Activated naive CD4-positive, alpha-beta T cell treated with anti-CD3 and anti-CD28 coated beads, Interleukin-2, amount 50 U/mL, for 72 hours (primary cell): ENCODE data around the gene MAP4K4. TPM values are rescaled to one million over a fixed set of nuclear protein-coding genes. Genes with fewer than 3 reads are reported as not detected.
"Not testable (repeated sequence)": the region's sequence is repeated elsewhere in the genome, so short reads cannot be mapped to it uniquely, and the experiment has no call there.

Source experiments
- ATAC-seq, 2 donors: fragments of 150-1000 bp; cut with Tn5 transposase; 2 replicates each; pipeline ENCODE4 v1.10.0; 2021; ENCODE audit warnings: mild to moderate bottlenecking in 2 of 2, moderate library complexity in 2 of 2
- DNase-seq, 2 donors: peaks; one replicate each; pipeline ENCODE4 v3.0.0; 2021 to 2022; ENCODE audit warnings: low spot score in 2 of 2
- H3K27ac Mint-ChIP-seq, 2 donors: one replicate each; pipeline ENCODE4 v1.8.0; 2022; ENCODE audit warnings: mild to moderate bottlenecking in 2 of 2, mixed read lengths in 2 of 2
- H3K36me3 Mint-ChIP-seq, 2 donors: one replicate each; pipeline ENCODE4 v1.8.0; 2022; ENCODE audit warnings: mixed read lengths in 2 of 2
- H3K9me3 Mint-ChIP-seq, 2 donors: one replicate each; pipeline ENCODE4 v1.8.0; 2022; ENCODE audit warnings: mixed read lengths in 2 of 2
- total RNA-seq, 2 donors: library from RNA; stranded (reverse); gene quantifications; one replicate each; pipeline ENCODE4 v1.2.3, GENCODE V29; 2022

The MAP4K4 gene
- total RNA-seq, 2 donors from 2014 or later = 82.9 to 94.3 TPM

DNA sequence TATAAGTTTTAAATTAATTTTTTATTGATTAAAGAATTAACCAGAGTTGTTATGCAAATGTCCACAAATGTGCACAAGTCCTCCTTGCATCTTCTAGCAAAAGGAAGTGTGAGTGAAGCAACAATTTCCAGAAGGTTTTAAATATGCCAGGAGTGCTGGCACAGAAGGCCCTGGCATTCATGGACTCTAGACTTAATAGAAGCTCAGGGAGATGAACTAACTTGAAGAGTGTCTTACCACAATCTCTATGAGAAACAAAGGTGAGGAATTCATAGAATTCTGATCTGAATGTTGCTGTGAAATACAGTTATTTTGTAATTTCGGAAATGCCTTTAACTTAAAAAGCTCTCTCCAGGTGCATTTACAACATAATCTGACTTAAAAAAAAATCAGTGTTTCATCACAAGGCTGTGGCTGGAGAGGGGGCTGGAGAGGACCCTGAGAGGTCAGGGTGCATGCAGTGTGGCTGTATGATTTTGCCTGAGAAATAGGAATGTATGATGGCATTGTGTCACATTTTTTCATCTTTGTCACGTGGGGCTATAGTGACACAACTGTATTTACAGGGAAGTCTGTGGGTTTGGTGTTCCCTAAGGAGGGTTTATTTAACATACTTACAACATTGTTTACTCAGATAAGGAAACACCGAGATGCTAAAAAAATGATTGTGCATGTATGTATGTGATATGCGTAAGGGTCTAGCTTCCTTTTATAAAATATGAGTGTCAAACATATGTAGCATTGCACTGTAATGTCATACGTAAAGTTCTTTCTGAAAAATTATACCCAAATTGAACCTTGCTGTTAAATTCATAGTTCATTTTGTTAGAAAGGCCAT lies 66.2 kb downstream of the MAP4K4 start:
- Mint-ChIP-seq H3K9me3 (peaks cover 0 to 4% of the 10 kb centered on the region in 2 donors), H3K27ac (no peak overlapping the region), H3K36me3 (peaks cover 0 to 6% of the 10 kb centered on the region in 2 donors)
- ATAC-seq (peak in 1 of 2 donors; percentile 54), DNase-seq (no peak)

DNA sequence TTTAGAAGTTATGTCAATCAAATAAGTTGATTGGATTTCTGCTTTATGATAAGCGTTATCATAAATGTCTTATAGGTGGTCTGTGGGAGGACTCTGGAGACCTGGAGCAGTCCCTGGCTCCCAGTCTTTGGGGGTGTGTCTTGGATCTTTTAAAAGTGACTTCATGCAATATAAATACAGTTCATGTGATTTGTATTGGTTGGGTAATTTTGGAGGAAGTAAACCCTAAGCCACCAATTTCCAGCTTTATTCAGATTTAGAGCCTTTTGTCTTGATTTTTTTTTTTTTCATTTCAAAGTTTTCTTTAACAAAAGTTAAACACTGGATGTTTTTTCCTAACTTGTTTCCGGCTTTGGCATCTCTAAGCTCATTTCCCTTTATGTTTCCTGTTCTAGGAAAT lies 68.8 kb downstream of the MAP4K4 start:
- peaks cover 0 to 12% of the 10 kb centered on the region in 2 donors for H3K36me3 Mint-ChIP-seq
- H3K9me3 Mint-ChIP-seq = peaks cover 0 to 1% of the 10 kb centered on the region in 2 donors
- H3K27ac Mint-ChIP-seq = no peak overlapping the region
- DNase-seq (no peak), ATAC-seq (no peak)

DNA sequence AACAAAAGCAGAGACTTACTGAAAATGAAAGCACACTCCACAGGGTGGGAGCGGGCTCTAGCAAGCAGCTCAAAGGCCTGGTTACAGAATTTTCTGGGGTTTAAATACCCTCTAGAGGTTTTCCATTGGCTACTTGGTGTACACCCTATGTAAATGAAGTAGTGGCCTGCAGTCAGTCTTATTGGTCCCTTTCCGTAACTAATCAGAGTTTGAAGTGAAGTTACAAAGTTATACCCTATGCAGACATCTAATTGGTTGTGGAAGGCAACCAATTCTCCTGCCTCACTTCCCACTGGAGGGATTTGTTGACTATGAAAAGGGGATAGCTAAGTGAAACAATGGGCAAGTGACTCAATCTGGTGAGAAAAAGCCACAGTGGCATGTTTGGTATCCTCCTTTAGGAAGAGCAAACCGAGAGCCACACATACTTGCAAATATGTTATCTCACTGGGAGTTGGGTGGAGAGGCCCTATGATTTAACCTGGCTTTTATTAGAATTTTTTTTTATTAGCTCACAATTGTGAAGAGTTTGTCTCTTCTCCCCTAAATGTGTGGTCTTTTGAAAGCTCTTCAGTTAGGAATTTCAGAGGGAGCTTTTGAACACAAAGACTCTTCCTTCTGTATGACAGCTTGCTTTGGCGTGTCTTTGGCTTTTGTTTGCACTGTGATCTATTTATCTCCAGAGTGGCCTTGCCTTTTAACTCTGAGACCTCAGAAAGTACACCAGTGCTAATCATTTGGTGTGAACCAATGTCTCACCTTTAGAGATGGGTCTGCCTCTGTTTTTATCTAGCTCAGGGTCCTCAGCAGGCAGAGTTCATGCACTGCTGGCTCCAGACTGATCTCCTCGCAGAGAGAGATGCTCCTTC lies 69.6 kb downstream of the MAP4K4 start:
- peaks cover 0 to 9% of the 10 kb centered on the region in 2 donors for H3K36me3 Mint-ChIP-seq
- no peak overlapping the region for H3K27ac Mint-ChIP-seq
- ATAC-seq (peak; percentile 23 to 58), DNase-seq (no peak)
- H3K9me3 Mint-ChIP-seq = no peaks in the 10 kb centered on the region

DNA sequence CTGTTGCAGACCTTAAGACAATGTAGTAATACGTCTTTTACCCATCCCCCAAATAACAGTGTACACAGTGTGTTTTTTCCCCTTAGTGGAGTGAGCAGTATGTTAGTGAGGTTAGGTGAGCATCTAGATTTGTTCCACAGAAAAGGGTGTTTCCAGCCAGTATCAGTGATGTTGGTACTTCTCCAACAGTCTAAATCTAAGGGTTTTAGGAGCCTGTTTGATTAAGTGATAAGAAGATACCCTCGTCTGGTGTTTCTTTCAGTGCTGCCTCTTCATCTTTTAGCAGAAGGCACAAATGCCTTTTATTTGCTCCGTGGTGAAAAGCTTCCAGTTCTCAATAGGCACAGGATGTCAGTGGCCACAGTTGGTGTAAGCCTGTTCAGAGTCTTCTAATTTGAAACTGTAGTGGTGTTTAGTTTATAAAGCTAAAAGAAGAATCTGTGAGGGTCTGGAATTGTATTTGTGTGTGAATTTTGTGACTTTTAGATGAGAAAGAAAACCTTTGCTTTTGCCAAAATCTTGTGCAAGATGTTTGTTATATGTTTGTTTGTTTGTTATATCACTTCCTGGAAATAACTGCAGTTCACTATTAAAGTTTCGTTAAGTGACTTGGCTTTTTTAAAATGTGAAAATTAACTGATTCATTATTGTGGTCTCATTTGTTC lies 71.2 kb downstream of the MAP4K4 start:
- peaks cover 0 to 9% of the 10 kb centered on the region in 2 donors for H3K36me3 Mint-ChIP-seq
- no peaks in the 10 kb centered on the region for H3K9me3 Mint-ChIP-seq
- DNase-seq = no peak
- peak overlapping the region in 1 of 2 donors; percentile 52 for H3K27ac Mint-ChIP-seq
- peak in 1 of 2 donors; percentile 34 for ATAC-seq

DNA sequence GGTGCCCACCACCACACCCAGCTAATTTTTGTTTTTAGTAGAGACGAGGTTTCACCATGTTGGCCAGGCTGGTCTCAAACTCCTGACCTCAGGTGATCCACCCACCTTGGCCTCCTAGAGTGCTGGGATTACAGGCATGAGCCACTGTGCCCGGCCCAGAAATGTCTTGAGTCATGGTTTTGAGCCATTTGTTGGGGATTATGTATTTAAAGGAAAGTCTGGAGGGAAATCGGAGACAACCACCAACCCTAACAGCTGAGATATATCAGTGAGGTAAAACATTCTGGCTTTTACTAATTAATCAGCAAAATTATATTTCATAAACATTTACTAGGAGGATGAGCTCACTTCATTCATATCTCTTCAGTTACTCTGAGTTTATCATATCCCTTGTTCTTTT lies 72.2 kb downstream of the MAP4K4 start:
- not testable (repeated sequence) for H3K9me3 Mint-ChIP-seq, H3K36me3 Mint-ChIP-seq, ATAC-seq, DNase-seq, H3K27ac Mint-ChIP-seq

DNA sequence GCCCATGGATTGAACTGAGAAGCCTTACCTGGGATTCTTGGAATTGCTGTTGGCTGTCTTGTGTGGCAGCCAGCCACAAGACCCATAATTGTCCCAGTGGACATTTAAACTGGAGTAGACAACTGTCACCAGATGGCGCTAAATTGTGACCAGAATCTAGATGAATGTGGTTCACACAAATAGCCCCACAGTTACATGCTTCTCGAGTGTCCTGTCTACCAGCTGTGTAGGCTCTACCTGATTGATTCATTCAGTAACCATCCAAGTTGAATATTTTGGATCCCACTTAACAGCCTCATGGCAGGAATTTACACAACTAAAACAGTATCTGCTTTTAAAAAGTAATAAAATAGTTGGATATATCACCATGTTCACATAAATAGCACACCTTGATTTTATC lies 73.2 kb downstream of the MAP4K4 start:
- no peak for DNase-seq

DNA sequence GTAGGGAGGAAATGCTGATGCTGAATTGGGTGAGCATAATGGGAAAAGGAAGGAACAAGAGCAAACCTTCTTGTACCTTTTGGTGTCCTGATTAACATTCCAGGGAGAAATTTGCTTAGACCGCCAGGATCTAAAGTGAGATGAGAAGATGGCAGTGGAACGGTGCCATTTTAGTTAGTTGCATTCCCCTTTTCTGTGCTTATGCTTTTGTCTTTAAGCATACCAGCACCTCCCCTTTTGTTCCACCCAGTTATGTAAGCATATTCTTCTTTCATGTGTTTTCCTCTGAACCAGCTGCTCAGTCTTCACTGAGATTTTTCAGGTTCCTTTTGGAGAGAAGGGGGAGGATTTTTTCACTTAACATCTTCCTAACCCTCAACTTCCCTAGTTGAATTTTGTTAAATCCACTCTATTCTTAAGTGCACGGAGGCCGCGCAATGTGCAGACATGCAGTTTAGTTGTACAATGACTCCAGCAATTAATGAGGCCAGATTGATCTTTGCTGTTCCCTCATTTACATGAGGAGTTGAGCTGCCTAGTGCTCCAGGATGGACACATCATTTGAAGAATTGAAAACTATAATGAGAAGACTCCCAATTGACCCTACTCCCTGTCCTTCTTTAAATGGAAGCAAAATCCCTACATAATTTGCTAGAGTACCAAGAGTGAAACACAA lies 73.9 kb downstream of the MAP4K4 start:
- ATAC-seq (no peak), DNase-seq (no peak)
- H3K9me3 Mint-ChIP-seq = no peaks in the 10 kb centered on the region
- peak overlapping the region in 1 of 2 donors; percentile 22 for H3K27ac Mint-ChIP-seq
- peaks cover 0 to 9% of the 10 kb centered on the region in 2 donors for H3K36me3 Mint-ChIP-seq

More for the DNA sequence above, 73.2 kb downstream of the MAP4K4 start:
- no peaks in the 10 kb centered on the region for H3K9me3 Mint-ChIP-seq
- peak in 1 of 2 donors; percentile 62 for ATAC-seq
- H3K27ac Mint-ChIP-seq = no peak overlapping the region
- peaks cover 0 to 9% of the 10 kb centered on the region in 2 donors for H3K36me3 Mint-ChIP-seq

DNA sequence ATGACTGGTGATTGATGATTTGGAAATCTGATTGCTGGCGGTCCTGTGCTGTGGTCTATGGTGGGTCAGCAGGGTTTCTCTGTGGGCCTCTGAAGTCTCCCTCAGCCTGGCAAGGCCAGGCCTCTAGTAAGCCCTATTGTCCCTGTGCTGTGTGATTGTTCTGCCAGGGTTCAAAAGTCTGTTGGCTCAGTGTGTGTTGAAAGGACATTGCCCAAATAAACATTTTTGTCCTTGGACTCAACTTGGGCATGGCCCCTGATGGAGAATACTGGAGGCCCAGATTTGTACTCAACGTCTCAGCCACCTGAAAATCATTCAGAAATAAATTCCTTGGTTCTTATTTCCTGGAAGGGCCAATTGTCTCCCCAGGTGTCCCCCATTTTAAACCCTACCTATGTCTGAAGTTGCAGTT lies 74.4 kb downstream of the MAP4K4 start:
- ATAC-seq (no peak), DNase-seq (no peak)
- Mint-ChIP-seq H3K27ac (no peak overlapping the region), H3K9me3 (no peaks in the 10 kb centered on the region), H3K36me3 (peaks cover 0 to 9% of the 10 kb centered on the region in 2 donors)

DNA sequence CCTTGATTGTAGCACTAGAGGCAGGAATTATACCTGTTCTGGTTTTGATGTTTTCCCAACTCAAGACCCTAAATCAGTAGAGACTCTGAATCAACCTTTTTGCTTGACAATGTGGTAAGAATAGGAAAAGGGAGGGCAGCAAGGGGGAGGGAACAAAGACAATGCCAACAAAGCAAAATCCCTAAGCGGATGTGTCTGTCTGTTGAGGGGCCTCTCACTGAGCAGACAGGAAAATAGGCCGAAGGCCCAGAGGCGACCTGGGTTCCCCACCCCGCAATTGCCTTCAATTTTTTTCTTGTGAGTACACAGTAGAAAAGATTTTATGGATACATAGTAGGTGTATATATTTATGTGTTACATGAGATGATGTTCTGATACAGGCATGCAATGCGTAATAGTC lies 75.6 kb downstream of the MAP4K4 start:
- ATAC-seq = no peak
- Mint-ChIP-seq H3K27ac (no peak overlapping the region), H3K36me3 (peaks cover 0 to 9% of the 10 kb centered on the region in 2 donors), H3K9me3 (no peaks in the 10 kb centered on the region)
- DNase-seq = no peak

DNA sequence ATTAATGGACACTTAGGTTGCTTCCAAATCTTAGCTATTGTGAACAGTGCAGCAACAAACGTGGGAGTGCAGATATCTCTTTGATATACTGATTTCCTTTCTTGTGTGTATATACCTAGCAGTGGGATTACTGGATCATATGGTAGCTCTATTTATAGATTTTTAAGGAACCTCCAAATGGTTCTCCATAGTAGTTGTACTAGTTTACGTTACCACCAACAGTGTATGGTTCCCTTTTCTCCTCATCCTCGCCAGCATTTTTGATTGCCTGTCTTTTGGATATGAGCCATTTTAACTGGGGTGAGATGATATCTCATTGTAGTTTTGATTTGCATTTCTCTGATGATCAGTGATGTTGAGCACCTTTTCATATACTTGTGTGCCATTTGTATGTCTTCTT lies 76.5 kb downstream of the MAP4K4 start:
- not testable (repeated sequence) for H3K36me3 Mint-ChIP-seq, DNase-seq, H3K9me3 Mint-ChIP-seq, ATAC-seq, H3K27ac Mint-ChIP-seq

DNA sequence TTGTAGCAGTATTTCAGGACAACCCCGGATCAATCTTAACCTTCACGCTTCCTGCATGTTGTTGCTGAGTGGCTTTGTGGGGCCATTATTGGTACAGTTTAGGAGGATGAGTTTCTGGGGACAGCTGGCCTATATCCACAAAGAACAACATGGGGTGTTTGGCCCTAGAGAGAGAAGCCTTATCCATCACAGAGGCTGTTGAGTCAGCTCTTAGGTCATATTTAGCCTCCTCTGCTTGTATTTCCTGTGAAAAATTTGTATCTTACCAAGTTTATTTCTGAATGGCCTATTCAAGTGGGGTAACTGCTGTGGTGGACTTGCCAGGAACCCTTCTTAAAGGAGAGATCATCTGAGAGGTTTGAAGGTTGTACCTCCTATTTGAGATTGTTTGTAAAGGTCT lies 77.6 kb downstream of the MAP4K4 start:
- ATAC-seq = no peak
- no peak for DNase-seq
- H3K9me3 Mint-ChIP-seq = no peaks in the 10 kb centered on the region
- H3K27ac Mint-ChIP-seq = no peak overlapping the region
- H3K36me3 Mint-ChIP-seq = no peaks in the 10 kb centered on the region

DNA sequence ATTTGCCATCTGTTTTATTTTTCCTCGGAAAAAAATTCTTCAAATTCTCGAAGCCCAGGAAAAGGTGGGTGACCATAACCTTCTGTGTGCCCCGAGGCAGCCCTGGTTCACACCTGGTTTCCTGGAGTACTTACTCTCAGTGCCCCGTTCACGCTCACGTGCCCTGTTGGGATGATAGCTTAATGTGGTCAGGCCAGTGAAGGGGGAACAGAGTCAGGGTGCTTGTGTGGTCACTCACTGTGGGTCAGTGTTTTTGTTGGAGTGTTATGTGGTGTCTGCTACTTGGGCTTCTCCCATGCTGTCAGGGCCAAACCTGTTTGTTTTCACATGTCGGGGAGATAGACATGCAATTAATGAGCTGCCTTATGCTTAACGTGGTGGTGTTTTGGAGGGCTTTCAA lies 78.1 kb downstream of the MAP4K4 start:
- no peak for DNase-seq
- no peaks in the 10 kb centered on the region for H3K36me3 Mint-ChIP-seq
- no peaks in the 10 kb centered on the region for H3K9me3 Mint-ChIP-seq
- H3K27ac Mint-ChIP-seq = no peak overlapping the region
- ATAC-seq = no peak

DNA sequence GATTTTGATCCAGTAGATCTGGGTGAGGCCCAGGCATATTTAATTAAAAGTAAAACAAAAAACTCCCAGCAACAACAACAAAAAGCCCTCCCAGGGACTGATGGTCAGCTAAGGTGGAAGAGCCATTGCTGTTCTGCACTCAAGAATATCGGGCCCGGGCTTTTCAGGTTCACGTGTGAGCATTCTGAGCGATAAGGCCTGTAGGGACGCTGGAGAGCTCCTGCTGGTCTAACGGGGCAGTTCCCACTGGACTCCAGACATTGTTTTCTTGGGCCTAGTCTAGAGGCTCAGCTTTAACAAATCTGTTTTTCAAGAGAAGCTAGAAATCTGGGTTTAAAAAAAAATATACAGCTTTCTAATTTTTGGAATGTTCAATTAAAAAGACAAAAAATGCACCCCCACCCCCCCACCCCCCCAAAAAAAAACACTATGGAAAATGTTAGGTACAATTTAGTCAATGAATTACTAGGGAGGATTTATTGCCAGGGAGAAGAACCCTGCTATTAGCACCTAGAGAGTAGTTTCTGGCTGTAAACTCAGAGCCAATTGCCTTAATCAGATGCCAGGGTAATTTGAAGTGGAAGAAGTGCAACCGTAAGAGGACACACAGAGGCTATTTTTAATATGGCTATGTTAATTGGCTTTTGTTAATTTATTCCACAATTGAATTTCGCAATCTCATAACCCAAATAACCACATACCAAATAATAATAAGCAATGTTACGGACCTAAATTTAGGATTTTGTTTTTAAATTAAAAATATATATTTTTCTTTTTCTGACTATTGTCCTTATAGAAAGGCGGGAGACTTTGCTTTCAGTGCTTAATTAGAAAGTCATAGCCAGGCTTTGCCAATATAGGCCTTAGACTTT lies 78.9 kb downstream of the MAP4K4 start:
- Mint-ChIP-seq H3K27ac (no peak overlapping the region), H3K9me3 (no peaks in the 10 kb centered on the region), H3K36me3 (no peaks in the 10 kb centered on the region)
- ATAC-seq (no peak), DNase-seq (no peak)

DNA sequence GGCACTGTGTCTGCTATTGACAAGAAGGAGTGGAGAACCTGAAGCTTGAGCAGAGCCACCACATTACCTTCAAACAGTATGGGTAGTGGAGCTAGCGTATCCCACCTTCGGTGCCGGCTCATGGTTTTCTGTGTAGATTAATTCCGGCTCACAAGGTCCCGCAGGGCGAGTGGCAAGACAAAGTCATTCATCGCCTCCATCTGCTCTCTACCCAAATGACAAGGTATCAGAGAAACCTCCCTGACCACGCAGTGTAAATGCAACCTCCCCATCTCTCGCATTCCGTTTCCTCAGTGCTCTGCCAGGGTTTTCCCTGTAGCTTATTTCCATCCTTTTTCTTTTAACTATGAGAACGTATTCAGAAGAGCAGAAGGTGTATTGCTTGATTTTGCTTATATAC lies 79.8 kb downstream of the MAP4K4 start:
- peak overlapping the region in 1 of 2 donors; percentile 2 for H3K27ac Mint-ChIP-seq
- DNase-seq (no peak), ATAC-seq (peak; percentile 22 to 46)
- H3K36me3 Mint-ChIP-seq = no peaks in the 10 kb centered on the region
- H3K9me3 Mint-ChIP-seq = no peaks in the 10 kb centered on the region

DNA sequence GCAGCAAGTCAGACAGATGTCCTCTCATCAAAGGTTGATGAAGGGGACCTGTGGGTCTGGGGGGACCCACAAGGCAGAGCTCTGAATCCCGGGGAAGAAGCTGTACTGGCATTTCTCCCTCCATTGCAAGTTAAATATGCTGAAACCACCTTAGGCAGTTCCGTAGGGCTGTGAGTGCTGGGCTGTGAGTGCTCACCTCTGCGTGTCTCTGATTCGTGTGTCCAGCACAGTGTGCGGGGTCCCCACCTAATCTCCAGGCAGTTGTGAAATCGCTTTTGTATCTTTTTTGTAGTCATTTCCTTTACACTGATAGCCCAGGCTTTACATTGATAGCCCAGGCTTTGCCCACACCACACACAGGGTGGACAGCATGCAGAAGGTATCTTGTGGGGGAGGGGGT lies 80.6 kb downstream of the MAP4K4 start:
- no peak for ATAC-seq
- Mint-ChIP-seq H3K9me3 (no peaks in the 10 kb centered on the region), H3K27ac (peak overlapping the region in 1 of 2 donors; percentile 42), H3K36me3 (peaks cover 0 to 4% of the 10 kb centered on the region in 2 donors)
- DNase-seq = no peak
